Muscle of back (tissue), 11 donors: ENCODE data around the gene TMEM176B. TPM values are rescaled to one million over a fixed set of nuclear protein-coding genes. Genes with fewer than 3 reads are reported as not detected.
A peak's percentile ranks its signal among the peaks of the same experiment; 100 is the strongest.
"Not testable (repeated sequence)": the region's sequence is repeated elsewhere in the genome, so short reads cannot be mapped to it uniquely, and the experiment has no call there.

Experiments
- DNase-seq, 3 donors: peaks; one replicate each; pipeline versions ENCODE4 v3.0.0 to v3.0.0-alpha.2; 2013
- polyA plus RNA-seq, 10 donors: library from polyadenylated mRNA; unstranded; fragments of 120-200 nt; gene quantifications; one replicate each; pipeline ENCODE4 v1.2.1, GENCODE V29; 2013; ENCODE audit not compliant: insufficient read length in 10 of 10

The TMEM176B gene
- polyA plus RNA-seq, 10 donors: 5.7 to 19.3 (median 14.5) TPM

DNA sequence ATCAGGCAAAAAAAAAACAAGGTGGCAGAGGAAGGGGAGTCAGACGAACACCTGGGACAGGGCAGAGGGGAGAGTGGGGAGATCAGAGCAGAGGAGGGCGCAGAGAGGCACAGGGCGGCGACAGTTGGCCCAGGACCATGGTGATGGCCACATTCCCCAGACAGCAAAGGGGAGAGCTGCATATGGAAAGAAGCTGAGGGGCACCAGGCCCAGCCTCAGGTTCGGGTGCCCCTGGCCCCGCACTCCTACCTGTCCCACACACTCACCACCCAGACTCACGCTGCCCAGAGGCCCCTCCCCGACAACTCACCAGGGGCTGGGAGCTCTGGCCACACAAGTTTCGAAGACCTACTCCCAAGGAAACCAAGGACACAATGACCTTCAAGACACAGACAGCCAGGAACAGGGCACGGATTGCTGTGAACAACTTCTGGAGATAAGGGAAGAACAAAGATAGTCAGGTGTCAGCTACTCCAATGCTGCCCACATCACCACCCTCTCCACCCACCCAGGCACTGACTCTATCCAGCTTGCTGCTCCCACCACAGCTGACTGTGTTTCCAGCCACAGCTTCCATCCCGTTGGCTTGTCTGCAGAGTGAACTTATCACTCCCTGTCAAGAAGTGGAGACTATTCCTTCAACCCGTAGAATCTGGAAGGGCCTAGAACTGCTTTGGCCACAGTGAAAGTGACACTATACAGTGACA lies 8.3 kb downstream of the TMEM176B start:
- DNase-seq: no peak

DNA sequence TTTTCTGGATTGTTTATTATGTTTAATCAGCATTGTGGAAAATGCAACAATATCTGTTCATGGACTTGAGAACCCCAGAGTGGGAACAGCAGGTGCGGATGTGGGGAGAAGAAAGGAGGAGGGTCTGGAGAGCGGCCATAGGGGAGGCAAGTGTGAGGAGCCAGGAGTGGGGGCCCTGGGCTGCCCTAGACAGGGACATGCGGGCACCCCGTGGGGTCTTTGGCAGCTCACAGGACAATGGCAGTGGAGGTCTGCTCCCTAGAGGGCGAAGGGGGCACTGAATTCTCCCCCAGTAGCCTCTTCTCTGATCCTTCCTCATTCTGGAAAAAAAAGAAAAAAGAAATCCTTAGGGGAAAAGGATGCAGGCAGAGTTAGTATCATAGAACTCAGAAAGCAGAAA lies 8.9 kb downstream of the TMEM176B start:
- DNase-seq: no peak

DNA sequence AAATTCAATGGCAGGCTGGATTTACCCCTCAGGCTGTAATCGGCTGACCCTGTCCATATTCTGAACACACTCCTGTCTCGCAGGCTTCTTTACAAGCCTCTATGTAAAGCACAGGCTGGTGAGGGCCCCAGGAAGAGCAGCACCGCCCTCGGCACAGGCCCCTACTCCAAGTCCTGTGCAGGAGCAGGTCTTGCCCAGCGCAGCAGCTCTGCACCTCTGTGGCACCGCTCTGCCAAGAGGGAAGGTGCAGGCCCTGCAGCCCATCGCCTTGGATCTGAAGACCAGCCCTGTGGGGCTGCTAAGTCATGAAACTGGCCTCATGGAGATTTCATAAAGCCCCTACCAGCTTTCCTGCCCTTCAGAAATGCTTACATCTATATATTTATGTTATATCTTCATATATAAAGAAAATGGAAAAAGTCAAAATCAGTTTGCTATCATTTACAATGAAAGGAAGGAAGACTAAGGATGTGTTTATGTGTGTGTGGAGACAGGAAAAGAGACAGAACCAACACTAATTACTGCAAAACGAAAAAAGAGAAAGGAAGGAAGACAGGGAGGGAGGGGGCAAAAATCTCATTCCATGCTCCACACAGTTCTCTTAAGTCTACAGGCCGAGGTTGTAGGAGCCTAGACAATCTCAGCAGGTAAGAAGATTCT lies 9.6 kb downstream of the TMEM176B start:
- DNase-seq: no peak

DNA sequence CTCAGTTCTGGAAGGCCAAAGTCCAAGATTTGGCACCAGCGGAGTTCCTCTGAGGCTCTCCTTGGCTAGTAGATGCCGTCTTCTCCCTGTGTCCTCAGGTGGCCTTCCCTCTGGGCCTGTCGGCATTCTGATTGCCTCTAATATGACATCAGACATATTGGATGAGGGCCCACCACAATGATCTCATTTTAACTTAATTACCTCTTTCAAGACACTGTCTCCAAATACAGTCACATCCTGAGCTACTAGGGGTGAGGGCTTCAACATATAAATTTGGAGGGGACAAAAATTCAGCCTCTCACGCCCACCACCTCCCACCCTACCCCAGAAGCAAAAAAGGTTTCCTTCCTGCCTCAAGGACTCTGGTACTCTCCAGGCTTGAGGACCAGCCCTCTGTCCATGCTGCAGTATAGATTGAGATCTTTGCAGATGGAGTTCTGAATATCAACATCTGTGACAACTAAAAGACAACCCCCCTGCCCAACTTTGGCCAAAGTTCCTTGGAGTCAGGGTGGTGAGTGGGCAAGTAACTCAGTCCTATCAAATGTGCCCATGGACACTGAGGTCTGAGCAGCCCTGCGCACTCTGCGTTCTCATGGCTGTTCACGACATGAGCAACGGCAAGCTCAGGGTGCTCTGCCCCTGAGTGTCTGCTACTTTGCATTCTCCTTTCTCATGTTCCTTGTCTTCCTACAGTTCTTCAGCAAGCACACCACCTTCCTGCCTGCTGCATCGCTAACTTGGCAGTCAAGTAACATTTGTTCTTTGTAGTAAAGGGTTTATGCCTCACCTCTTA lies 11.5 kb downstream of the TMEM176B start:
- peak in 2 of 3 donors; percentile 71 to 77 for DNase-seq

DNA sequence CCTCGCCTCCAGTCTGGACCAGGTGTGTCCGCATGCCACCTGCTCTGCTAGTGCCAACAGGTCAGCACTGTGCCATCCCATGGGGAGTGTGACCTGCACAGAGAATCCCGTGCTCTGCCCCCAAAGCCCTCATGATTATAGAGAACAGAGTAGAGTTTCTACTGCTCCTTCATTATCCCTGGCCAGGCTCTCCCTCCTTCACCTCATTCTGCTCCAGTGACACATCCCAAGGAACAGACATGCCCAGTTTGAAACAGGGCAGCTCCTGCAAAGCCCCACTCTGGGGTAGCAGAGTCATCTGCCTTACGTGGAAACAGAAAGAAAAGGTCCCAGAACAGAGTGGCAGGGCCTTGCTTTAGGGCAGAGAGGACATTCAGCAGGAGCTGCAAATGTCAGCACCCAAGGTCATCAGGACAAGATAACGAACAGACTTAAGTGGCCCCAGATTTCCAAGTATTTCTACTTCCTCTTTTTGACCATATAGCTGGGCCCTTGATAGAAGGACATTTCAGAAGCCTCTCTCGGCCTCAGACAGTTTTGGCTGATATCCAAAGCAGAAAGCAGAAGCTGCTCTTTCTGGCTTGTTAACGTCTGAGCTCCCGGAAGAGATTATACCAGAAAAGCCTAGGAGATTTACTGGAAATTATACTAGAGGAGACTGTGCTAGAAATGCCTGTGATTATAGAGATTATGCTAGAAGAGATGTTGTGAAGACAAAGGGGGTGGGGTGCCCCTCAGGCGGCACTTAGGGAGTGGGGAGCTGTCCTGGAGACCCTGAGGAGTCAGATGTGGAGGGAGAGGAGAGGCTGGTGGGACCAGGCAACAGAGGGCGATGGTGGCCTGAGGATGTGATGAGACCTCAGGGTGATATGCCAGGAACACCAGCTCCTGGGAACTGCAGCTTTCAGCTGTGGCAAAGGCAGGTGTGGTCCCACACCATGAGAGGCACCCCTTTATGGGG lies 12.6 kb downstream of the TMEM176B start:
- DNase-seq: peak in 2 of 3 donors; percentile 65 to 83

DNA sequence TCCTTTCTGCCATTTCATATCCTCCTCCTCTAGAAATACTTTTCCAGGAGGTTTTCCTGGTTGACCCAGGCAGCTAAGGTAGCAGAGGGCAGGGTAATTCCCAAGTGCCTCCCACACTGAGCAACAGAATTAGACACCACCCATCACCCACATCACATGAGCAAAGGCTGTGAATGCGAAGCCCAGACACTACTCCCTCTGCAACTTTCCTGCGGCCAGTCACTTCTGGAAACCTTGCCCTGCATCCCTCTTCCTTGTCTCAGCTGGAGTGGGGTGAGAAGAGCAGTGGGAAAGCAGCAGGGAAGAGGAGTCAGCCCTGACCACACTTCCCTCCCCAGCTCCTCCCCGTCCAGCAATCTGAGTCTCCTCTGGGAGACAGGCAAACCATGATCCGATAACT lies 15.2 kb downstream of the TMEM176B start:
- peak in 1 of 3 donors; percentile 40 for DNase-seq

DNA sequence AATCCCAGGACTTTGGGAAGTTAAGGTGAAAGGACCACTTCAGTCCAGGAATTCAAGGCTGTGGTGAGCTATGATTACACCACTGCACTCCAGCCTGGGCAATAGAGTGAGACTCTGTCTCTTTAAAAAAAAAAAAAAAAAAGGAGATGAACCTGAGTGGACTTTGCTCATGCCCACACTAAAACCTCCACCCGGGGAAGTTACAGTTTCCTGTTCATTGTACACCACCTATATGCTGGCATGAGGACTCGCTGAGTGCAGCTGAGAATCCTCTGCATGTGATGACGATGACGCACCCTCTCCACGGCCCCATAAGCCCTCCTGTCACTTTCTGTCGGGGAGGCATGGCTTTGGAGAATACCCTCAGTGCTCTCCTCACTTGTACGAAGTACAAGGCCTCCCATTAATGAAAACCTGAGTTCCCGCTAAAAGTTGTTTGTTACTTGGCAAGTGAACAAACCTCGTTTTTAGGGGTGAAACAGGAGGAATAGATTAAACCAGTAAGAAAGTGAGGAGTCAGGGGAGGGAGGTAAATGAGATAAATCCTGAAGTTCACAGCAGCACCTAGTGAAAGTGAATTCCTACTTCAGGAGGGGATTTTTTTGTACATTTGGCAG lies 15.9 kb downstream of the TMEM176B start:
- DNase-seq: no peak

DNA sequence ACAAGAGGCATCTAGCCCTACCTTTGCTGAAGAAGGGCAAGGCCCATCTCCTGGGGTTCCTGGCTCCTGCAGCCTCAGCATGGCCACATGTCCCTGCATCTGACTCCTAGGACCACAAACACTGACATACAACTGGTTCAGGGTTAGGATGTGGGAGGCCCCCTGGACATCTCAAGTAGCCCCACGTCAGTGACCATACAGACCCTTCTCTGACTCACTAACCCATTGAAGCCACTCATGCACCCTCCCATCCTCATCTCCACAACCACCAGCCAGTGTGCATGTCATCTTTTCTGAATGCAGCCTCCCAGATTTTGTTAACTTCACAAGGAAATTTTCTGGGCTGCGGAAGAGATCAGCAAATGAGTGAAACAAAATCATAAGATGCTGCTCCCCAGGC lies 18.2 kb downstream of the TMEM176B start:
- no peak for DNase-seq

DNA sequence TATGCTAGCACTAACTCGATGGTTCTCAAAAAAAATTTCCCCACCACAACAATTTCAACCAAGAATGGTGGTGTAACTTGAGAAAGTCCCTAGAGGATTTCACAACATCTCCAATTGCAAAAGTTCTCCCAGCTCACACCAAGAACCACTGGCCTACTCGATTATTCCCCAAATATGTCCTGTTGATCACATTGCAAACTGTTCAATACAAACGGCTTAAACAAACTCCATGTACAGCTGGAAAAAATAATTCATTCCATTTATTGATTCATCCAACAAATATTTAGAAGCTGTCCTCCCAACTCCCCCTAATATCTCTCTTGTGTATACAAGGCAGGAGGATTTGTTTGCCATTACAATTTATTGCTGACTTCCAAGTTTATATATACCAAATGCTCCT lies 19.1 kb downstream of the TMEM176B start:
- DNase-seq: peak in 1 of 3 donors; percentile 51

DNA sequence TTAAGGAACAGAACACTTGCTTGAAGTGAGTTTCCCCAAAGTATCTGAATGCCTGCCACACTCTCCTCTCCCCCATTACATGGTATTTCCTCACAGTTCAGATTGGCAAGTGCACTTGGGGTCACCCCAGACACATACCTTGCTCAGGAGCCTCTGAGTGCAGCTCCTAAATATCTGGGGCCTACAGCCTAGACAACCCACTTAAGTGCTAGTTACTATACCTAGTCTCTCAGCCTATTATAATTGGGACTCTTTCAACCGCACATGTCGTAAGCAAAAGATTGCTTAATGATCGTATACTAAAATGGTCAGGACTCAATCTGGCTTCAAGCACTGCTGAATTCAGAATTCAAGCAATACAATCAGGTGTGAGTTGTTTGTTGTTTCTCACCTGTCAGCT lies 19.9 kb downstream of the TMEM176B start:
- DNase-seq: no peak

DNA sequence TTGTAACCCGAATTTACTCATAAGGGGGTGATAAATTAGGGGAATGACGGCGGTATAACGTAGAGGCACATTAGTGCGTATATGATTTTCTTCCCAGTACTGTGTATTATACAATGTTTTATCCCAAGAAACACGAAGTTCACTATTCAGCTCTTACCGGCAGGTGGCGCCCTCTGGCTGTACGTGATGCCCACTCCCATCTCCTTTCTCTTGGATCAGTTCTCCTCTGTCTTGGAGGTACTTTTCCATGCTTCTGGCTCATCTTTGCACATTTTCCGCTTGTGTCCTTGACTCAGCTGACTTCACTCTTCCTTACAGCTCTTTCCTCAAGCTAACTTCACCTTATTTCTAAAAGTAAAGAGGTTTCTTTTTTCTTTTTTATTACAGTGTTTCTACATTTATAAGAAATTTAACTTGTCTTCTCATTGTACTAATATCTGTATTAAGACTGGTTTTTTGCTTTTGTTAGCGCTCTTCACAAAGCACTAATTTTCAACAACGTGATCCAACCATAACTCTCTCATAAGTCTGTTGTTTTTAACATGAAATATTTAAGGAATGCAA lies 21.3 kb downstream of the TMEM176B start:
- peak; percentile 71 to 91 (median 83) for DNase-seq

DNA sequence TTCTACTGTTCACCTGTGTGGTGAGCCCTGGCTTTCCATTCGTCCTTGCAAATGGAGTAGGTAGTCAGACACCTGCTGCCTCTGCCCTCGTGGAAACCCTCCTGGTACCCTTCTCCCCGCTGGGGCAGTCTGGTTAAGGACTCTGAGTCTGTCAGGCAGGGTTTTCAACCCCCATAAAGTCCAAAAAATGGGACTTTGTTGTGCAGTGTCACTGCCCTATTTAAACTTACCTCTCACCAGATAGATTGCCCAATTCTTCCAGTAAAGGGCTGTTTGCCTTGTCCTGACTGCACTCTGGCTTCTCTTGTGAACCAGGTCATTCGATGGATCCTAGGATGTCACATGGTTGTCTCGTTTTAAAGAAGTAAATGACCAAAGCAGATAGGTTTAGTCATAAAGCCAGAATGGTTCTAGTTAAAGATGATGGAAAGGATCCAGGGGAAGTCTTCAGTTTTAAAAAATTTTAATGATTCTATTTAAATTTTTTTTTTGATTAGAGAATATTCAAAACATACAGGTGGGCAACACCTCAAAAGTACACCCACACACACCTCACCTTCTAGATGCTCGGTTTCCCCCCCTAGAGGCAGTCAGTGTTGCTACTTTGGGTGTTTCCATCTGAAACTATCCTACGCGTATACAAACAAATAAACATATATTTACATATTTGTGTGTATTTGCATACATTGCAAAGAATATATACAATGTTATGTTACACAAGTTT lies 22.0 kb downstream of the TMEM176B start:
- DNase-seq: no peak

DNA sequence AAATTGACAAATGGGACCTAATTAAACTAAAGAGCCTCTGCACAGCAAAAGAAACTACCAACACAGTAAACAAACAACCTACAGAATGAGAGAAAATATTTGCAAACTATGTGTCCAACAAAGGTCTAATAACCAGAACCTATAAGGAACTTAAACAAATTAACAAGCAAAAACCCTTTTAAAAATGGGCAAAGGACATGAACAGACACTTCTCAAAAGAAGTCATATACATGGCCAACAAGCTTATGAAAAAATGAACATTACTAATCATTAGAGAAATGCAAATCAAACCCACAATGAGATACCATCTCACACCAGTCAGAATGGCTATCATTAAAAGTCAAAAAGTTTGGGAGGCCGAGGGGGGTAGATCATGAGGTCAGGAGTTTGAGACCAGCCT lies 26.0 kb downstream of the TMEM176B start:
- not testable (repeated sequence) for DNase-seq

DNA sequence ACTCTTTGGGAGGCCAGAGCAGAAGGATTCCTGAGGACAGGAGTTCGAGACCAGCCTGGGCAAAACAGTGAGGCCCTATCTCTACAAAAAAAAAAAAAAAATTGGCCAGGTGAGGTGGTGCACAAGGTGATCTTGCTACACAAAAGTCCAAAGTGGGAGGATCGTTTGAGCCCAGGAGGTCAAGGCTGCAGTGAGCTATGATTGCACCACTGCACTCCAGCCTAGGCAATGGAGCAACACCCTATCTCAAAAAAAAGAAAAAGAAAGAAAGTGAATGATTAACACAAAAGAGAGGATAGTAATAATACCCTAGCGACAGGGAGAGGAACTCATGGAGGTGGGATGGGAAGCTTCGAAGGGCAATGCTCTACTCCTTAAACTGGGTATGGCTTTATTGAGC lies 30.4 kb downstream of the TMEM176B start:
- DNase-seq: no peak

DNA sequence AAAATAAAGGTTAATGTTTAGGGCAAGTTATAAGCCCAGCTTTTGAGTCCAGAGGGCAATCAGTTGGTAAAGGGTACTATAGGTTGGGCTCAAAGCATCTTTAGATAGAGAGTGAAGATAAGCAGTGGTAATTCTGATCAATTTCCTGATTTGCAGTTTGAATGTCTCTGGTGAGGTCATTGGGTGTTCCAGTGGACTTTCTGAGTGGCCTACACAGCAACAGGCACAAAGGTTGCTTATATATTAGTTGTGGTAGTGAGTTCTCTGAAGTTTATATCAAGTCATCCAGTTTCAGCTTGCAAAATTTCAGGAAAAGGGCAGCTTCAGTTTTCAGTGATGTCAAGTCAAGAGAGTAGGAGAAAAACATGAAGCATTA lies 33.8 kb downstream of the TMEM176B start:
- no peak for DNase-seq

DNA sequence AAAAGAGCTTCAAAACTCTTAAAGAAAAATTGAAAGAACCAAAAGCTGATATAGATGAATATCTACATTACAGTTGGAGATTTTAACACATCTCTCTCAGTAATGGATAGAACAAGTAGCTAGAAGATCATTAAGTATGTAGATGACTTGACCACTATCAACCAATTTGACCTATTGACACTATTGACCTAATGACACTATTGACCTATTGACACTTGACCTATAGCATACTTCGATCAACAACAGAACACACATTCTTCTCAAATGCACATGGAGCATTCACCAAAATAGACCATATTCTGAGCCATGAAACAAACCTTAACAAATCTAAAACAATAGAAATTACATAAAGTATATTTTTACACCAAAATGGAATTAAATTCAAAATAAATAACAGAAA lies 40.7 kb downstream of the TMEM176B start:
- no peak for DNase-seq

DNA sequence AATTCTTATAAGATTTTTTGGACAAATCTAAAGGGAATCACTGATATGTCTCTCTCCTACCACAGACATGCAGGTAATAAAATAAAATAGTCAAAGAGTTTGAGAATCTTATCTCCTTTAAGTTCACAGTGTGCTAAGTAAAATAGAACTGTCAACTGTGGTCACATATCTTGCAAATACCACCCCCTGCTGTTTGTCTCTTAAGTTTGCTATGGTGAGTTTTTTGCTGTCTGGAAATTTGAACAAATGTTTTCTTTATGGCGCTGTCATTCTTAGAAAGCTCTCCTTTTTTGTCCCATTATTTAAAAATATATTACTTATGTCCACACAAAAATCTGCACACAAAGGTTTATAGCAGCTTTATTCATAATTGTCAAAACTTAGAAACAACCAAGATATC lies 43.3 kb downstream of the TMEM176B start:
- no peak for DNase-seq

DNA sequence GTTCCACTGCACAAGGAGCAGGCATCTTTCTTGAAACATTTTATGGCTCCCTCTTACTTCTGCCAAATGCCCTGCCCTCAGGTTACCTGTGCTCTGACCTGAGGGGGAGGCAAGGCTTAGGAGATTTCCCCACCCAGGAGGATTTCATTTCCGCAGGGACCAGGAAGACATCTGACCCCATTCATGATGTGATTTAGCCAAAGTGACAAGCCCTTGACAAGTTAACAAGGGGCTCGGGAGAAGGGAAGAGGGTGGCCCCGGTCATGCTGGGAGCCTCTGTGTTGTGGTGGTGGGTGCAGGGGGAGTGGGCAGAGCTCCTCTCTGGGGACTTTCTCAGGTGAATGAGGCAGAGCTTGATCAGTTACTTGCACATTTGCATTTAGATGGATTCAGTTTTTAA lies 44.0 kb downstream of the TMEM176B start:
- no peak for DNase-seq

DNA sequence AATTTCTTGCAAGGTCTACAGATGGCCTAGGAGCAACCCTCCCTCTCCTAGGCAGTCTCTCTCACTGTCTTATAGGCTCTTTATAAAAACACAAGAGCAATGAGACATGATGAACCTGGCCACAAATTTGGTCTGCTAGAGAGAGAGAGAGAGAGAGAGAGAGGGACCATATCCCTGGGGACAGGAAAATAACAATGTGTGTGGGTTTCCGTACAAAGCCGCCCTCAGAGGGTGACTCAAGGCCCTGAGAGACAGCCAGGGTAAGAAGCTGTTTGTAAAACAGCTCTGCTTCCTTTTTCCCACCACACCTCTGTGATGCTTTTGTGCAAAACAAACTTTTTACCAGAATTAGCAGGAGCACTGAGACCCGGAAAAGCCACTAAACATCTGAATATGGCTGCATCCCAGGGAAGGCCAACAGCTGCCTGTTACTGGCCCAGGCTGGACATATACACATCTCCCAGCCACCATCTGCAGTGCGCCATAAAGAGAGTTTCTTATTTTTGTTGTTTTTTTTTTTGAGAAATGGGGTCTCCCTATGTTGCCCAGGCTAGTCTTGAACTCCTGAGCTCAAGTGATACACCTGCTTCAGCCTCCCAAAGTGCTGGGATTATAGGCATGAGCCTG lies 44.6 kb downstream of the TMEM176B start:
- DNase-seq: no peak

DNA sequence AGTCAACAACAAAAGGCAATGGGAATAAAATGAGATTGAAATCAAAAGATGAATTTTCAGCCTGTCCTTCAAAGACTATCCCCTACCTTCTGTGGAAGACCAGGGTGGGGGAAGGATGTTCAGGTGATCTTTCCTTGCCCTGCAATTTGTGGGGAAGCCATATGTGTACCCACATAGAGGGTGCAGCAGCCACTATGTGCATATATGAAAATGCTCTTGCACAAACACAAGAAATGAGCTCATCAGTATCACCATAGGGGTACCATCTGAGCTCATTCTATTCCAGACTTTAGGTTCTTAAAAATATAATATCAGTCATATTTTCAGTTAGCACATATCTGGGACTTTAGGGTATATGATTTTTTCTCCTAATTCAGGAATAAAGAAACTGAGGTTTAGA lies 45.2 kb downstream of the TMEM176B start:
- DNase-seq: no peak
